Measurements from ENCODE around the gene LMAN2.

GRCh38 chr5:177329883-177330282 is 21.6 kb downstream of the LMAN2 start:
- TF ChIP-seq POLR2AphosphoS5 (IDR thresholded peaks at IDR 0.05) = no peak
- TF ChIP-seq, protein P1, sequence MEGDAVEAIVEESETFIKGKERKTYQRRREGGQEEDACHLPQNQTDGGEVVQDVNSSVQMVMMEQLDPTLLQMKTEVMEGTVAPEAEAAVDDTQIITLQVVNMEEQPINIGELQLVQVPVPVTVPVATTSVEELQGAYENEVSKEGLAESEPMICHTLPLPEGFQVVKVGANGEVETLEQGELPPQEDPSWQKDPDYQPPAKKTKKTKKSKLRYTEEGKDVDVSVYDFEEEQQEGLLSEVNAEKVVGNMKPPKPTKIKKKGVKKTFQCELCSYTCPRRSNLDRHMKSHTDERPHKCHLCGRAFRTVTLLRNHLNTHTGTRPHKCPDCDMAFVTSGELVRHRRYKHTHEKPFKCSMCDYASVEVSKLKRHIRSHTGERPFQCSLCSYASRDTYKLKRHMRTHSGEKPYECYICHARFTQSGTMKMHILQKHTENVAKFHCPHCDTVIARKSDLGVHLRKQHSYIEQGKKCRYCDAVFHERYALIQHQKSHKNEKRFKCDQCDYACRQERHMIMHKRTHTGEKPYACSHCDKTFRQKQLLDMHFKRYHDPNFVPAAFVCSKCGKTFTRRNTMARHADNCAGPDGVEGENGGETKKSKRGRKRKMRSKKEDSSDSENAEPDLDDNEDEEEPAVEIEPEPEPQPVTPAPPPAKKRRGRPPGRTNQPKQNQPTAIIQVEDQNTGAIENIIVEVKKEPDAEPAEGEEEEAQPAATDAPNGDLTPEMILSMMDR (IDR thresholded peaks at IDR 0.05) = no peak
